Stimulated activated naive B cell treated with anti-CD40 and anti-IgM and Interleukin-4, amounts not matched to agents 10 μg/mL and 1 μg/mL and 100 μg/mL, for 72 hours (primary cell): ENCODE data around the gene KRTAP9-9.

Source experiments
- ATAC-seq, 2 donors: fragments of 150-1000 bp; cut with Tn5 transposase; replicated peaks; 2 replicates each; pipeline ENCODE4 v1.10.0; 2021; ENCODE audit warnings: moderate library complexity in 1 of 2
- DNase-seq: peaks from one replicate; pipeline ENCODE4 v3.0.0; 2021
- H3K27ac Mint-ChIP-seq: one replicate; pipeline ENCODE4 v1.8.0; 2022; ENCODE audit warnings: mild to moderate bottlenecking, mixed read lengths
- H3K27me3 Mint-ChIP-seq, 2 donors: one replicate each; pipeline ENCODE4 v1.8.0; 2022; ENCODE audit warnings: mixed read lengths in 2 of 2
- H3K36me3 Mint-ChIP-seq, 2 donors: one replicate each; pipeline ENCODE4 v1.8.0; 2022; ENCODE audit warnings: mixed read lengths in 2 of 2, mild to moderate bottlenecking in 1 of 2
- H3K4me1 Mint-ChIP-seq, 2 donors: one replicate each; pipeline ENCODE4 v1.8.0; 2022; ENCODE audit warnings: mixed read lengths in 2 of 2, mild to moderate bottlenecking in 1 of 2
- H3K4me3 Mint-ChIP-seq, 2 donors: one replicate each; pipeline ENCODE4 v1.8.0; 2022; ENCODE audit warnings: mild to moderate bottlenecking in 2 of 2, mixed read lengths in 2 of 2, moderate library complexity in 1 of 2
- H3K9me3 Mint-ChIP-seq, 2 donors: one replicate each; pipeline ENCODE4 v1.8.0; 2022; ENCODE audit warnings: mixed read lengths in 2 of 2, mild to moderate bottlenecking in 1 of 2

The KRTAP9-9 gene

GRCh38 chr17:41278176-41278955, 23.2 kb downstream of the KRTAP9-9 start:
- peaks cover 0 to 2% of the 10 kb centered on the region in 2 donors for H3K9me3 Mint-ChIP-seq
- DNase-seq (no peak), ATAC-seq (no peak)
- no peak overlapping the region for H3K27ac Mint-ChIP-seq
- peaks cover 5 to 7% of the 10 kb centered on the region in 2 donors for H3K4me1 Mint-ChIP-seq
- H3K27me3 Mint-ChIP-seq, result peaks cover 21 to 38% of the 10 kb centered on the region in 2 donors
- H3K36me3 Mint-ChIP-seq, result peaks cover 0 to 2% of the 10 kb centered on the region in 2 donors
- H3K4me3 Mint-ChIP-seq, result no peak overlapping the region

GRCh38 chr17:41284043-41284442, 28.9 kb downstream of the KRTAP9-9 start:
- H3K9me3 Mint-ChIP-seq, result peaks cover 0 to 2% of the 10 kb centered on the region in 2 donors
- H3K27ac Mint-ChIP-seq, result no peak overlapping the region
- peaks cover 0 to 5% of the 10 kb centered on the region in 2 donors for H3K4me1 Mint-ChIP-seq
- DNase-seq (no peak), ATAC-seq (no peak)
- H3K4me3 Mint-ChIP-seq, result no peak overlapping the region
- H3K27me3 Mint-ChIP-seq, result peaks cover 1 to 11% of the 10 kb centered on the region in 2 donors
- H3K36me3 Mint-ChIP-seq, result no peaks in the 10 kb centered on the region

GRCh38 chr17:41284546-41284945, 29.4 kb downstream of the KRTAP9-9 start:
- Mint-ChIP-seq H3K27ac (no peak overlapping the region), H3K9me3 (peaks cover 0 to 2% of the 10 kb centered on the region in 2 donors), H3K36me3 (no peaks in the 10 kb centered on the region), H3K27me3 (peaks cover 0 to 8% of the 10 kb centered on the region in 2 donors), H3K4me3 (no peak overlapping the region), H3K4me1 (peaks cover 0 to 5% of the 10 kb centered on the region in 2 donors)
- no peak for DNase-seq
- ATAC-seq, result no peak

- no peak overlapping the region for H3K27ac Mint-ChIP-seq
- ATAC-seq (no peak), DNase-seq (no peak)
- H3K27me3 Mint-ChIP-seq, result peaks cover 0 to 2% of the 10 kb centered on the region in 2 donors
- H3K36me3 Mint-ChIP-seq, result no peaks in the 10 kb centered on the region
- H3K9me3 Mint-ChIP-seq, result no peaks in the 10 kb centered on the region
- H3K4me3 Mint-ChIP-seq, result no peak overlapping the region
- peaks cover 0 to 5% of the 10 kb centered on the region in 2 donors for H3K4me1 Mint-ChIP-seq
Observed at GRCh38 chr17:41287050-41287449, 31.9 kb downstream of the KRTAP9-9 start.

GRCh38 chr17:41294016-41294415, 38.8 kb downstream of the KRTAP9-9 start:
- H3K4me3 Mint-ChIP-seq, result no peak overlapping the region
- H3K27me3 Mint-ChIP-seq, result peaks cover 0 to 10% of the 10 kb centered on the region in 2 donors
- DNase-seq, result no peak
- no peaks in the 10 kb centered on the region for H3K36me3 Mint-ChIP-seq
- H3K4me1 Mint-ChIP-seq, result peaks cover 0 to 2% of the 10 kb centered on the region in 2 donors
- ATAC-seq, result no peak
- no peaks in the 10 kb centered on the region for H3K9me3 Mint-ChIP-seq
- no peak overlapping the region for H3K27ac Mint-ChIP-seq

- Mint-ChIP-seq H3K27me3 (peaks cover 0 to 10% of the 10 kb centered on the region in 2 donors), H3K27ac (no peak overlapping the region), H3K9me3 (no peaks in the 10 kb centered on the region), H3K4me1 (peaks cover 0 to 4% of the 10 kb centered on the region in 2 donors), H3K36me3 (peaks cover 0 to 4% of the 10 kb centered on the region in 2 donors), H3K4me3 (no peak overlapping the region)
- ATAC-seq (no peak), DNase-seq (no peak)
Observed at GRCh38 chr17:41296846-41297245, 41.7 kb downstream of the KRTAP9-9 start.

- ATAC-seq (no peak), DNase-seq (no peak)
- Mint-ChIP-seq H3K9me3 (no peaks in the 10 kb centered on the region), H3K36me3 (peaks cover 0 to 4% of the 10 kb centered on the region in 2 donors), H3K4me1 (peaks cover 2 to 5% of the 10 kb centered on the region in 2 donors), H3K27me3 (no peaks in the 10 kb centered on the region), H3K4me3 (no peak overlapping the region), H3K27ac (no peak overlapping the region)
Observed at GRCh38 chr17:41298458-41299135, 43.4 kb downstream of the KRTAP9-9 start.

- Mint-ChIP-seq H3K4me1 (peaks cover 6 to 12% of the 10 kb centered on the region in 2 donors), H3K36me3 (peaks cover 0 to 4% of the 10 kb centered on the region in 2 donors), H3K27me3 (no peaks in the 10 kb centered on the region), H3K27ac (no peak overlapping the region), H3K9me3 (no peaks in the 10 kb centered on the region), H3K4me3 (no peak overlapping the region)
- DNase-seq, result no peak
- no peak for ATAC-seq
Observed at GRCh38 chr17:41301204-41301790, 46.1 kb downstream of the KRTAP9-9 start.

GRCh38 chr17:41301916-41302901, 47.0 kb downstream of the KRTAP9-9 start, which contains the start of gene KRTAP29-1:
Gene KRTAP29-1, minus strand, starts transcription at chr17:41302851. Its CDS starts 0 bp downstream, at chr17:41302851.
- Mint-ChIP-seq H3K9me3 (no peaks in the 10 kb centered on the region), H3K4me1 (peaks cover 10 to 17% of the 10 kb centered on the region in 2 donors), H3K27ac (no peak within 1 kb of the TSS), H3K4me3 (no peak within 1 kb of the TSS), H3K27me3 (no peaks in the 10 kb centered on the region), H3K36me3 (peaks cover 0 to 4% of the 10 kb centered on the region in 2 donors)
- no peak for DNase-seq
- no peak for ATAC-seq

GRCh38 chr17:41302981-41303380, 47.8 kb downstream of the KRTAP9-9 start:
- H3K36me3 Mint-ChIP-seq, result peaks cover 0 to 4% of the 10 kb centered on the region in 2 donors
- ATAC-seq (no peak), DNase-seq (no peak)
- H3K27me3 Mint-ChIP-seq, result no peaks in the 10 kb centered on the region
- H3K4me1 Mint-ChIP-seq, result peaks cover 18 to 23% of the 10 kb centered on the region in 2 donors
- no peaks in the 10 kb centered on the region for H3K9me3 Mint-ChIP-seq
- no peak overlapping the region for H3K4me3 Mint-ChIP-seq
- no peak overlapping the region for H3K27ac Mint-ChIP-seq

- peaks cover 0 to 4% of the 10 kb centered on the region in 2 donors for H3K36me3 Mint-ChIP-seq
- no peak overlapping the region for H3K27ac Mint-ChIP-seq
- ATAC-seq, result no peak
- DNase-seq, result no peak
- H3K9me3 Mint-ChIP-seq, result no peaks in the 10 kb centered on the region
- H3K4me3 Mint-ChIP-seq, result no peak overlapping the region
- no peaks in the 10 kb centered on the region for H3K27me3 Mint-ChIP-seq
- H3K4me1 Mint-ChIP-seq, result peaks cover 29 to 33% of the 10 kb centered on the region in 2 donors
Observed at GRCh38 chr17:41304091-41304490, 48.9 kb downstream of the KRTAP9-9 start.
